ENCODE measurements around the gene CXCL11. TPM values are rescaled to one million over a fixed set of nuclear protein-coding genes. Genes with fewer than 3 reads are reported as not detected.

CXCL11 gene
- total RNA-seq, 4 donors from 2014 or later: 0.59 TPM; not detected in 3

DNA sequence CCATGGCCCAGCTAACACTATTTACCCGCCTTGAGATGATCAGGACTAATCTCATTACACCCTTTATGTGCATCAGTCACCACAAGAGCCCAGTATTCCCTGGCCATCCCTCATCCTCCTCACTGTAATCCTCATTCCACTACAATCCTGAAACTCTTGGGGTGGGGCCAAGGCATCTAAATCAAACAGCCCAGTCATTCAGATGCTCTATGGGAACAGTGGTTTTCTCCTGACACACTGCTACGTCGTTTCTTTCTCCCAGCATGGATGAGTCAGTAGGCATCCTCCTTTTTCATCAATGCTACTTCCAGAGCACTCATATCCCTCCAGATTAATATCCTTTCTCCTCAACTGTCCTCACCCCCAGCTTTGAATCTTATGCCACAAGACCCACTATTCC is 50.8 kb downstream of the CXCL11 start:
- Histone ChIP-seq H3K27me3 (no peaks in the 10 kb centered on the region), H3K4me1 (peaks cover 6 to 22% (median 14%) of the 10 kb centered on the region in 3 donors), H3K36me3 (peaks cover 5 to 24% of the 10 kb centered on the region in 2 donors), H3K9me3 (no peaks in the 10 kb centered on the region), H3K4me3 (no peak overlapping the region), H3K27ac (no peak overlapping the region)
- ATAC-seq: no peak
- WGBS, 2 donors (ENCODE audit: low coverage in 1 of 2): 65 to 84% methylated on average over 2 to 3 of the region's 3 CpGs
- TF ChIP-seq, protein P1, sequence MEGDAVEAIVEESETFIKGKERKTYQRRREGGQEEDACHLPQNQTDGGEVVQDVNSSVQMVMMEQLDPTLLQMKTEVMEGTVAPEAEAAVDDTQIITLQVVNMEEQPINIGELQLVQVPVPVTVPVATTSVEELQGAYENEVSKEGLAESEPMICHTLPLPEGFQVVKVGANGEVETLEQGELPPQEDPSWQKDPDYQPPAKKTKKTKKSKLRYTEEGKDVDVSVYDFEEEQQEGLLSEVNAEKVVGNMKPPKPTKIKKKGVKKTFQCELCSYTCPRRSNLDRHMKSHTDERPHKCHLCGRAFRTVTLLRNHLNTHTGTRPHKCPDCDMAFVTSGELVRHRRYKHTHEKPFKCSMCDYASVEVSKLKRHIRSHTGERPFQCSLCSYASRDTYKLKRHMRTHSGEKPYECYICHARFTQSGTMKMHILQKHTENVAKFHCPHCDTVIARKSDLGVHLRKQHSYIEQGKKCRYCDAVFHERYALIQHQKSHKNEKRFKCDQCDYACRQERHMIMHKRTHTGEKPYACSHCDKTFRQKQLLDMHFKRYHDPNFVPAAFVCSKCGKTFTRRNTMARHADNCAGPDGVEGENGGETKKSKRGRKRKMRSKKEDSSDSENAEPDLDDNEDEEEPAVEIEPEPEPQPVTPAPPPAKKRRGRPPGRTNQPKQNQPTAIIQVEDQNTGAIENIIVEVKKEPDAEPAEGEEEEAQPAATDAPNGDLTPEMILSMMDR (IDR thresholded peaks at IDR 0.05): no peak
- TF ChIP-seq POLR2A (IDR thresholded peaks at IDR 0.05): no peak
- no peak for TF ChIP-seq POLR2AphosphoS5 (IDR thresholded peaks at IDR 0.05)
- no peak for TF ChIP-seq EP300 (IDR thresholded peaks at IDR 0.05)

Other genes with a start within 250 kb of the CXCL11 start
- gene PPEF2, start 133.6 kb downstream of the CXCL11 start, total RNA-seq: not detected
- gene NAAA, start 95.1 kb downstream of the CXCL11 start, total RNA-seq: 10 to 100 TPM; 33.5 to 90.5 (median 35.4) TPM
- 10 to 100 TPM; 35.0 to 42.5 (median 35.7) TPM for gene SDAD1, start 45.1 kb downstream of the CXCL11 start, total RNA-seq
- gene CXCL9, start 28.6 kb downstream of the CXCL11 start, total RNA-seq: under 1 TPM in 2 of 4 donors, not detected in 2; 0.13 to 0.31 TPM
- 1 to 10 TPM in 2 of 4 donors, not detected in 2; 1.7 to 2.1 TPM for gene CXCL10, start 12.6 kb downstream of the CXCL11 start, total RNA-seq
- gene ART3, start 38.6 kb upstream of the CXCL11 start, total RNA-seq: 10 to 100 TPM in 2 of 4 donors, 1 to 10 TPM in 2; 2.3 to 22.6 (median 7.8) TPM
- 10 to 100 TPM; 32.2 to 58.0 (median 40.8) TPM for gene NUP54, start 112.3 kb upstream of the CXCL11 start, total RNA-seq
- gene SCARB2, start 177.8 kb upstream of the CXCL11 start, total RNA-seq: 100 to 1,000 TPM; 121 to 169 (median 130) TPM
- 1 to 10 TPM; 1.1 to 6.2 (median 4.0) TPM for gene FAM47E, start 215.7 kb upstream of the CXCL11 start, total RNA-seq

Measured in gastroesophageal sphincter (tissue), 4 donors.